ENCODE data around the gene JAG2.

GRCh38 chr14:105102893-105103292, 65.7 kb downstream of the JAG2 start:
- TF ChIP-seq EZH2phosphoT487 (IDR thresholded peaks at IDR 0.05; ENCODE audit: insufficient read depth, low read depth) (no peak), EZH2 (IDR thresholded peaks at IDR 0.05; ENCODE audit: insufficient read depth, poor library complexity, severe bottlenecking) (no peak)

Data from GM23248 (cell line).